WERI-Rb-1 (cell line): ENCODE data around the gene RING1.

Experiments
- DNase-seq: peaks from one replicate; pipeline ENCODE4 v3.0.0-alpha.2; 2020
- H3K27ac ChIP-seq: fragments of 250-450 bp; sonication (Bioruptor Pico); 2 replicates; pipeline ENCODE4 v1.5.1; 2020; ENCODE audit warnings: mild to moderate bottlenecking, moderate library complexity
- H3K27me3 ChIP-seq: fragments of 250-450 bp; sonication (Bioruptor Pico); 2 replicates; pipeline ENCODE4 v1.5.1; 2021; ENCODE audit warnings: mild to moderate bottlenecking, low read depth, moderate library complexity; ENCODE audit not compliant: insufficient read depth, severe bottlenecking
- H3K36me3 ChIP-seq: fragments of 250-450 bp; sonication (Bioruptor Pico); 2 replicates; pipeline ENCODE4 v1.5.1; 2020; ENCODE audit warnings: mild to moderate bottlenecking, moderate library complexity
- H3K4me3 ChIP-seq: 2 replicates; pipeline ENCODE4 v1.5.1; 2011; ENCODE audit warnings: low read depth, mild to moderate bottlenecking, control low read depth, low read length
- H3K9me3 ChIP-seq: fragments of 250-450 bp; sonication (Bioruptor Pico); 2 replicates; pipeline ENCODE4 v1.5.1; 2021; ENCODE audit warnings: mild to moderate bottlenecking, moderate library complexity; ENCODE audit not compliant: severe bottlenecking
- CTCF ChIP-seq: IDR thresholded peaks from 2 replicates; pipeline ENCODE4 v1.5.1; 2011; ENCODE audit warnings: low read depth, mild to moderate bottlenecking, control low read depth, inconsistent platforms, low read length

RING1 gene

GRCh38 chr6:33208091-33208967 lies at the start of gene RING1:
TSS of gene RING1 (plus strand) at chr6:33208500. CDS start at chr6:33208823, 323 bp downstream.
- H3K27me3 ChIP-seq, result no peaks in the 10 kb centered on the region
- H3K36me3 ChIP-seq, result peaks cover 42% of the 10 kb centered on the region
- peak within 1 kb of the TSS; percentile 89 for H3K27ac ChIP-seq
- peak; percentile 90 for DNase-seq
- no peak for TF ChIP-seq CTCF
- H3K4me3 ChIP-seq, result peak within 1 kb of the TSS; percentile 91
- H3K9me3 ChIP-seq, result no peaks in the 10 kb centered on the region

DNA sequence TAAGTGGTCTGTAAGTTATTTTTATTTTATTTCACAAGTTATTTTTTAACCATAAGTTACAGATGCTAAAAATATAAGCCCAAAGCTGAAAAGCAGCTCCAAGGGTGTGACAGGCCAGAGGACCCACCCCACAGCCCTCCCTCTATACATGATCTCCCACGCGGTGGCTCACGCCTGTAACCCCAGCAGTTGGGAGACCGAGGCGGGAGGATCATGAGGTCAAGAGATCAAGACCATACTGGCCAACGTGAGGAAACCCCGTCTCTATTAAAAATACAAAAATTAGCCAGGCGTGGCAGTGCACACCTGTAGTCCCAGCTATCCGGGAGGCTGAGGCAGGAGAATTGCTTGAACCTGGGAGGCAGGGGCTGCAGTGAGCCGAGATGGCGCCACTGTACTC lies 48.2 kb upstream of the RING1 start:
- Histone ChIP-seq H3K36me3 (no peaks in the 10 kb centered on the region), H3K27me3 (no peaks in the 10 kb centered on the region), H3K27ac (no peak overlapping the region), H3K4me3 (no peak overlapping the region), H3K9me3 (no peaks in the 10 kb centered on the region)
- TF ChIP-seq CTCF, result no peak
- no peak for DNase-seq

DNA sequence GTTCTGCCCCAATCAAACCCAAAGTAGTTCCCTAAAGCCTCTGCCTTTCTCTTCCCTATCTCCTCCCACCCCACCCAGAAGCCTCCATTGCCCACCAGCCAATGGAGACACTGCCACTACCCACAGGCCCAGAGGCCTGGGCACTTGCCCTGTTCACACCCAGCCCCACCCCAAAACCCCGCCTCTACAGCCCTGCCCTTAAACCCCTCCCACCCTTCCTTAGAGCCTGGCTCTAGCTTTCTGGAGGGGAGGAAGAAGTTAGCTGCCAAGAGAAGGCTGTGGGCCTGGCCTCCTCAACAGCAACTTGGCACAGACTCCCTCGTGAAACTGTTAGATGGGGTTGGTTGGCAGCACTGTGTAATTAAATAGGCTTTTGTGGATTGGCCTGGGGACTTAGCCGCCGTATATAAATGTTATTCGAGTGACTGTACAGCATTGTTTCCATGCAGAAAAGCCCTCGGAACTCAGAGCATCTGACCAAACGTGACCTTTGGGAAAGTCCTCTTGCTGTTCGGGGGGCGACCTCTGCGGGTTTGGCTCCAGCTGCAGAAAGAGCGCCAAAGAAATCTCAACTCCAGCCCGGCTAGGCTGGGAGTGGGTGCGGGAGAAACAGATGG lies 47.5 kb upstream of the RING1 start:
- Histone ChIP-seq H3K36me3 (no peaks in the 10 kb centered on the region), H3K9me3 (no peaks in the 10 kb centered on the region), H3K27ac (peak overlapping the region; percentile 50; the same call in 1 of the 2 replicates), H3K27me3 (no peaks in the 10 kb centered on the region), H3K4me3 (no peak overlapping the region; the same call in 1 of the 2 replicates)
- peak; percentile 52 for DNase-seq
- no peak for TF ChIP-seq CTCF

DNA sequence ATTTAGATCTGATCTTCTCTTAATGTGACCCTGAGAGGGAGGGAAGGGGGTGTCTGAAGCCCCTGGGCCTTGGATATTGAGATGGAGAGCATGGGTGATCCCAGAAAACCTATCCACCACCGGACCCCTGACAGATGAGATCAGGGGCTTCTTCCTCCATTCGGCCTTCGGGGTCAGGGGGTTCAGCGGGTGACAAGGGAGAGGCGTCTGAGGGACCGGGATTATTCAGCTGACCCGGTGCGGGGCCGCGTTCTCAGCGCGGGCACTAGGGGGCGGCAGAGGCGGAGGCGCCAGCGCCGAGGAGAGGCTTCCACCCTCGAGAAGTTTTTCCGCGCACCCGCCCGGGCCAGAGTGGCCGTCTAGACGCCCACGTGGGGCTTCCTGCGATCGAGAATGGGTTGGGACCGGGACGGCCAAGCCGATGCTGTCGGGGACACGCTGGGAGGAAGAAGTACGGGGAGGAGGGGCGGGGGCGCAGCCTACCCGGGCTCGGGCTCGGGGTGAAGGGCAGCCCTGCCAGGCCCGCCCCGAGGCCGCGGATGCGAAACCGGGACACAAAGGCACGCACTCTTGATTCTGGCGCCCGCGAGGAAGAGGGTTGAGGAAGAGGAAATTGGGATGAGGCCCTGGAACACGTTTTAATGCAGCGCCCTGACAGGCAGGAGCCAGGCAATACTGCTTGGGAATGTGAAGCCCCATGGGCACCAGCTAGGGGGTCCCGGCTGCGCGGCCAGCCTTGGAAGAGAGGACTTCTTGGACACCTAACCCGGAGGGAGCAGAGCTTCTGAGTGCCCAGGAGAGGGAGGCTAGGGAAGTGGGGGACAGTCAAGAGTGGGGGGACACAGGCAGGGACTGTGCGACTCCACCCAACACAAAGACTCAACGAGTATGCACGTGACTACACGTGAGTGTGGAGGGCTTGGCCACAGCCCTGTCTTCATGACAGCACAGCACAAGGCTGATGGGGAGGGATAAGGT lies 46.7 kb upstream of the RING1 start:
- H3K27me3 ChIP-seq, result no peaks in the 10 kb centered on the region
- peak; percentile 99 for TF ChIP-seq CTCF
- H3K36me3 ChIP-seq, result no peaks in the 10 kb centered on the region
- no peaks in the 10 kb centered on the region for H3K9me3 ChIP-seq
- H3K27ac ChIP-seq, result peak overlapping the region; percentile 50
- H3K4me3 ChIP-seq, result peak overlapping the region; percentile 66
- peak; percentile 90 for DNase-seq

GRCh38 chr6:33163540-33163939 lies 44.8 kb upstream of the RING1 start:
- no peaks in the 10 kb centered on the region for H3K27me3 ChIP-seq
- H3K36me3 ChIP-seq, result no peaks in the 10 kb centered on the region
- no peak for TF ChIP-seq CTCF
- H3K27ac ChIP-seq, result no peak overlapping the region
- no peak overlapping the region for H3K4me3 ChIP-seq
- H3K9me3 ChIP-seq, result no peaks in the 10 kb centered on the region
- peak; percentile 16 for DNase-seq
